ENCODE results near the gene GRHPR.

GRCh38 chr9:37404590-37404989 is 17.9 kb upstream of the GRHPR start:
- TF ChIP-seq CTCF (IDR thresholded peaks at IDR 0.05) (no peak), POLR2A (IDR thresholded peaks at IDR 0.05) (no peak), POLR2AphosphoS5 (IDR thresholded peaks at IDR 0.05) (no peak)

Measured in suprapubic skin (tissue), 4 donors.